ENCODE results near the gene NHERF1. TPM values are rescaled to one million over a fixed set of nuclear protein-coding genes. Genes with fewer than 3 reads are reported as not detected.

Gene NHERF1
- total RNA-seq, 2 experiments from 2014 or later: 73.2 to 116 TPM

GRCh38 chr17:74818291-74818938, 70.0 kb downstream of the NHERF1 start:
- ChIA-PET POLR2A (no interaction called here), CTCF (ENCODE audit: unreplicated experiment) (interaction anchor here (1.1 kb wide), 1 partner anchor 14 kb away, joined by 9 read pairs; no protein-coding TSS in a partner anchor)
- no TSS peak for BruUV-seq (replicated peaks)
- Histone ChIP-seq H4K20me1 (ENCODE audit: insufficient read depth, low read length) (no peaks in the 10 kb centered on the region), H3K27ac (ENCODE audit: low read depth, low read length, poor library complexity, severe bottlenecking) (no peak overlapping the region), H3K4me1 (ENCODE audit: insufficient read depth, low read length, poor library complexity, severe bottlenecking) (peaks cover 8% of the 10 kb centered on the region), H3K79me2 (ENCODE audit: insufficient read depth, low read depth, low read length) (no peaks in the 10 kb centered on the region), H3K9me2 (ENCODE audit: insufficient read depth, low read length) (no peaks in the 10 kb centered on the region), H2AFZ (ENCODE audit: low read length) (no peak overlapping the region), H3K4me3 (ENCODE audit: low read depth, low read length, poor library complexity, severe bottlenecking) (no peak overlapping the region), H3K36me3 (ENCODE audit: insufficient read depth, low read length) (no peaks in the 10 kb centered on the region), H3K9me3 (ENCODE audit: low read length) (no peaks in the 10 kb centered on the region), H3K4me2 (ENCODE audit: low read length) (no peak overlapping the region)
- no peak for DNase-seq (ENCODE audit: low spot score)
- TF ChIP-seq CTCF (conservative IDR thresholded peaks at IDR 0.05; ENCODE audit: low read length) (no peak), EZH2phosphoT487 (IDR thresholded peaks at IDR 0.05; ENCODE audit: borderline replicate concordance, low read depth, low read length) (no peak)
- intact Hi-C loops (cut with micrococcal nuclease; ENCODE audit: unreplicated experiment): no loop called here

Small RNA genes lying within 50 kb of the gene (microRNA-seq; reads per million reads assigned to microRNA genes)
- 177 reads per million, percentile 65 among the genes with 10 or more reads in this experiment for gene MIR3615 (ENCODE audit: borderline replicate concordance)

Other genes starting within 250 kb of the NHERF1 start
- not detected in 2 replicates for gene CD300LB, start 217.2 kb upstream of the NHERF1 start, total RNA-seq (2014; rRNA removed; shearing (Covaris generic))
- not detected in 2 replicates for gene CD300LB, start 217.2 kb upstream of the NHERF1 start, total RNA-seq (2022)
- not detected in 2 replicates for gene CD300C, start 202.5 kb upstream of the NHERF1 start, total RNA-seq (2014; rRNA removed; shearing (Covaris generic))
- not detected in 2 replicates for gene CD300C, start 202.5 kb upstream of the NHERF1 start, total RNA-seq (2022)
- not detected in 2 replicates for gene CD300H, start 181.1 kb upstream of the NHERF1 start, total RNA-seq (2014; rRNA removed; shearing (Covaris generic))
- not detected in 2 replicates for gene CD300H, start 181.1 kb upstream of the NHERF1 start, total RNA-seq (2022)
- not detected in 2 replicates for gene CD300LD, start 156.3 kb upstream of the NHERF1 start, total RNA-seq (2014; rRNA removed; shearing (Covaris generic))
- not detected in 2 replicates for gene CD300LD, start 156.3 kb upstream of the NHERF1 start, total RNA-seq (2022)
- gene CD300E, start 124.9 kb upstream of the NHERF1 start, total RNA-seq (2014; rRNA removed; shearing (Covaris generic)): not detected in 2 replicates
- gene CD300E, start 124.9 kb upstream of the NHERF1 start, total RNA-seq (2022): not detected in 2 replicates
- not detected in 2 replicates for gene CD300LF, start 35.7 kb upstream of the NHERF1 start, total RNA-seq (2014; rRNA removed; shearing (Covaris generic))
- not detected in 2 replicates for gene CD300LF, start 35.7 kb upstream of the NHERF1 start, total RNA-seq (2022)
- 2.8 and 6.3 TPM in 2 replicates for gene RAB37, start 11.4 kb upstream of the NHERF1 start, total RNA-seq (2014; rRNA removed; shearing (Covaris generic))
- 12.7 and 18.9 TPM in 2 replicates for gene RAB37, start 11.4 kb upstream of the NHERF1 start, total RNA-seq (2022)
- gene NAT9, start 27.7 kb downstream of the NHERF1 start, total RNA-seq (2014; rRNA removed; shearing (Covaris generic)): 77.2 and 99.3 TPM in 2 replicates
- gene NAT9, start 27.7 kb downstream of the NHERF1 start, total RNA-seq (2022): 87.9 and 89.0 TPM in 2 replicates
- gene GRIN2C, start 111.3 kb downstream of the NHERF1 start, total RNA-seq (2014; rRNA removed; shearing (Covaris generic)): 0.22 and 0.26 TPM in 2 replicates
- 0.55 and 0.61 TPM in 2 replicates for gene GRIN2C, start 111.3 kb downstream of the NHERF1 start, total RNA-seq (2022)
- 12.2 TPM in 2 replicates for gene FDXR, start 124.4 kb downstream of the NHERF1 start, total RNA-seq (2014; rRNA removed; shearing (Covaris generic))
- 18.1 and 18.3 TPM in 2 replicates for gene FDXR, start 124.4 kb downstream of the NHERF1 start, total RNA-seq (2022)
- gene FADS6, start 145.0 kb downstream of the NHERF1 start, total RNA-seq (2014; rRNA removed; shearing (Covaris generic)): not detected in 2 replicates
- not detected in 2 replicates for gene FADS6, start 145.0 kb downstream of the NHERF1 start, total RNA-seq (2022)
- not detected in 2 replicates for gene USH1G, start 174.6 kb downstream of the NHERF1 start, total RNA-seq (2014; rRNA removed; shearing (Covaris generic))
- not detected in 2 replicates for gene USH1G, start 174.6 kb downstream of the NHERF1 start, total RNA-seq (2022)
- not detected in 2 replicates for gene OTOP2, start 175.6 kb downstream of the NHERF1 start, total RNA-seq (2014; rRNA removed; shearing (Covaris generic))
- gene OTOP2, start 175.6 kb downstream of the NHERF1 start, total RNA-seq (2022): not detected in 2 replicates
- not detected in 2 replicates for gene OTOP3, start 187.3 kb downstream of the NHERF1 start, total RNA-seq (2014; rRNA removed; shearing (Covaris generic))
- not detected in 2 replicates for gene OTOP3, start 187.3 kb downstream of the NHERF1 start, total RNA-seq (2022)
- gene HID1, start 224.1 kb downstream of the NHERF1 start, total RNA-seq (2014; rRNA removed; shearing (Covaris generic)): 0.35 and 0.85 TPM in 2 replicates
- 8.5 and 9.9 TPM in 2 replicates for gene HID1, start 224.1 kb downstream of the NHERF1 start, total RNA-seq (2022)
- 0.10 and 0.79 TPM in 2 replicates for gene CDR2L, start 239.0 kb downstream of the NHERF1 start, total RNA-seq (2014; rRNA removed; shearing (Covaris generic))
- 0.49 and 0.74 TPM in 2 replicates for gene CDR2L, start 239.0 kb downstream of the NHERF1 start, total RNA-seq (2022)

All from OCI-LY7 (cell line).